ENCODE results near the gene MAU2. TPM values are rescaled to one million over a fixed set of nuclear protein-coding genes. Genes with fewer than 3 reads are reported as not detected.

MAU2 gene
- total RNA-seq, 1 donor from 2014 or later: 45.4 TPM

DNA sequence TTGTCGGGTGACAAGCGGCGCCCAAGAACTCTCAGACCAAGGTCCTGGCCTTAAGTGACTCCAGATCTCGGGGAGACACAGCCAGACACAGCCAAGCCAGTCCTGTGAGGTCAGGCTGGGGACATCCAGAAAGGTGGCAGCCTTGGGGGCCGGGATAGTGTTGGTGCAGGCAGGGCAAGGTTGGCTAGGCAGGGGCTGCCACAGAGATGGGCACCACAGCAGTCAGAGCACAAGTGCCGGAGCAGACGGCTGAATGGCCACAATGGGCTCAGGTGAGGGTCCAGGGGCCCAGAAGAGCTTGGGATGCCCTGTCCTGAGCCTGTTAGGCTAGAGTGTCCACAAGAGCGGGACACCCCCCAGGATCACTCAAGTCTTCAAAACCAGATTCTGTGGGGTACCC lies 32.2 kb downstream of the MAU2 start:
- TF ChIP-seq, protein P1, sequence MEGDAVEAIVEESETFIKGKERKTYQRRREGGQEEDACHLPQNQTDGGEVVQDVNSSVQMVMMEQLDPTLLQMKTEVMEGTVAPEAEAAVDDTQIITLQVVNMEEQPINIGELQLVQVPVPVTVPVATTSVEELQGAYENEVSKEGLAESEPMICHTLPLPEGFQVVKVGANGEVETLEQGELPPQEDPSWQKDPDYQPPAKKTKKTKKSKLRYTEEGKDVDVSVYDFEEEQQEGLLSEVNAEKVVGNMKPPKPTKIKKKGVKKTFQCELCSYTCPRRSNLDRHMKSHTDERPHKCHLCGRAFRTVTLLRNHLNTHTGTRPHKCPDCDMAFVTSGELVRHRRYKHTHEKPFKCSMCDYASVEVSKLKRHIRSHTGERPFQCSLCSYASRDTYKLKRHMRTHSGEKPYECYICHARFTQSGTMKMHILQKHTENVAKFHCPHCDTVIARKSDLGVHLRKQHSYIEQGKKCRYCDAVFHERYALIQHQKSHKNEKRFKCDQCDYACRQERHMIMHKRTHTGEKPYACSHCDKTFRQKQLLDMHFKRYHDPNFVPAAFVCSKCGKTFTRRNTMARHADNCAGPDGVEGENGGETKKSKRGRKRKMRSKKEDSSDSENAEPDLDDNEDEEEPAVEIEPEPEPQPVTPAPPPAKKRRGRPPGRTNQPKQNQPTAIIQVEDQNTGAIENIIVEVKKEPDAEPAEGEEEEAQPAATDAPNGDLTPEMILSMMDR (IDR thresholded peaks at IDR 0.05): no peak
- no peaks in the 10 kb centered on the region for H3K4me1 Mint-ChIP-seq (ENCODE audit: low read depth)
- no peak overlapping the region for H3K4me3 Mint-ChIP-seq (ENCODE audit: unreplicated experiment)
- H3K27me3 Mint-ChIP-seq (ENCODE audit: low read depth): no peaks in the 10 kb centered on the region
- no peaks in the 10 kb centered on the region for H3K9me3 Mint-ChIP-seq (ENCODE audit: low read depth)
- no peak for DNase-seq (ENCODE audit: low spot score)
- peak overlapping the region; percentile 9 for H3K27ac Mint-ChIP-seq (ENCODE audit: unreplicated experiment)
- peaks cover 23% of the 10 kb centered on the region for H3K36me3 Mint-ChIP-seq (ENCODE audit: low read depth)

DNA sequence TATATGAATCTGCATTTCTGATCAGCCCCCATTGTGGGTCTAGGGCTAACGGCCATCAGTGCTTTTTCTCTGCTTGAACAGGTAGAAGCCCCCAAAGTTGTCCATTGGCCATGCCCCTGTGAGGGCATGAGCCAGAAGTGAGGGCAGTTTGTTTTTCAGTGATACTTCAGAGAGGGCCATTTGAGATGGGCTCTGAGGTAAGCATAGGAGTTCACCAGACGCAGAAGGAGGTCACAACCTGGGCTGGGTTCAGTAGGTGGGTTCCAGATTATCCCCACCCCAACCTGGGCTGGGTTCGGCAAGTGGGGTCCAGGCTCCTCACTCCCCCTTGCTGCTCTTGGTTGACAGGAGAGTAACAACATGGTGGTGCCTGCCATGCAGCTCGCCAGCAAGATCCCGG lies 33.4 kb downstream of the MAU2 start:
- Mint-ChIP-seq H3K27ac (ENCODE audit: unreplicated experiment) (no peak overlapping the region), H3K4me1 (ENCODE audit: low read depth) (no peaks in the 10 kb centered on the region), H3K27me3 (ENCODE audit: low read depth) (no peaks in the 10 kb centered on the region), H3K4me3 (ENCODE audit: unreplicated experiment) (no peak overlapping the region), H3K9me3 (ENCODE audit: low read depth) (no peaks in the 10 kb centered on the region), H3K36me3 (ENCODE audit: low read depth) (peaks cover 20% of the 10 kb centered on the region)
- no peak for DNase-seq (ENCODE audit: low spot score)
- TF ChIP-seq, protein P1 (IDR thresholded peaks at IDR 0.05): no peak

DNA sequence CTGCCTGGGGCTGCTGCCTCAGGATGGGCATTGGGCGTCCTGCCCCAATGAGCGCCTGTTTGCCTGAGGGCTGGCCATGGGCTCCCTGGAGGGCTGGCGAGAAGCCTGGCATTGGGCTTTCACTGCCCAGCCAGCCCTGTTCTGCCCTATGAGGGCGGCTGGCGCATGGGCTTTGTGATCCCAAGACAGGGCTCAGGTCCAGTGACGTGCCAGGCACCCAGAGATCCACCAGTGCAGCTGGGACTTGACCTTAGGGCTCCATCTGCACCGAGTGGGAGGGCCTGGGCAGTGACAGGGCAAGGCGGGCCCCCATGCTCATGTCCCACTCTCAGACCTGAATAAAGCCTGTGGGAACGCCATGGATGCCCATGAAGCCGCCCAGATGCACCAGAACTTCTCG lies 34.3 kb downstream of the MAU2 start:
- H3K36me3 Mint-ChIP-seq (ENCODE audit: low read depth): peaks cover 16% of the 10 kb centered on the region
- no peaks in the 10 kb centered on the region for H3K4me1 Mint-ChIP-seq (ENCODE audit: low read depth)
- H3K4me3 Mint-ChIP-seq (ENCODE audit: unreplicated experiment): no peak overlapping the region
- no peaks in the 10 kb centered on the region for H3K27me3 Mint-ChIP-seq (ENCODE audit: low read depth)
- DNase-seq (ENCODE audit: low spot score): no peak
- H3K27ac Mint-ChIP-seq (ENCODE audit: unreplicated experiment): no peak overlapping the region
- no peaks in the 10 kb centered on the region for H3K9me3 Mint-ChIP-seq (ENCODE audit: low read depth)
- TF ChIP-seq, protein P1 (IDR thresholded peaks at IDR 0.05): no peak

DNA sequence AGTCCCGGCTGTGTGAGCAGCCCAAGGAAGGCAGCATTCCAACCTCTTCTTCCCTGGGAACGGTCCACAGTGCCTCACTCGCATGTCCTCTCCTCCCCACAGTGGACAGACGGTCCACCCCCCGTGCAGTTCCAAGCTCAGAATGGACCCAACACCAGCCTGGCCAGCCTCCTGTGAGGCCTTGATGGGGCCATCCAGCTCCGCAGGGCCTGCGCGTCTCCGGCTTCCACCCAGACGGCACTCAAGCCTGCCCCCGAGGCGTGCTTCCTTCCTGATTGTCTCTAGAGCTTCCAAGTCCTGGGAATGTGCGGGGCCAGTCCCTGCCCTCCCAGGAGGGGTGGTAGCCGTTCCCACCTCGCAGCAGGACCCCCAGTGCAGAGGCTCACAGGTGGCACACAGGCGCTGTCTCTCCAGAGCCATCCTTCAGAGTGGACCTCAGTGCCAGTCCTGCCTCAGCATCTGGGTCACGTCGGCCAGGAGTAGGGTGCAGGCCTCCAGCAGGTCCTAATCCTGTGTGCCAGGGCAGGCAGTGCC lies 35.0 kb downstream of the MAU2 start:
- DNase-seq (ENCODE audit: low spot score): no peak
- TF ChIP-seq, protein P1 (IDR thresholded peaks at IDR 0.05): no peak
- Mint-ChIP-seq H3K36me3 (ENCODE audit: low read depth) (peaks cover 16% of the 10 kb centered on the region), H3K4me3 (ENCODE audit: unreplicated experiment) (no peak overlapping the region), H3K9me3 (ENCODE audit: low read depth) (no peaks in the 10 kb centered on the region), H3K27ac (ENCODE audit: unreplicated experiment) (no peak overlapping the region), H3K27me3 (ENCODE audit: low read depth) (no peaks in the 10 kb centered on the region), H3K4me1 (ENCODE audit: low read depth) (no peaks in the 10 kb centered on the region)

DNA sequence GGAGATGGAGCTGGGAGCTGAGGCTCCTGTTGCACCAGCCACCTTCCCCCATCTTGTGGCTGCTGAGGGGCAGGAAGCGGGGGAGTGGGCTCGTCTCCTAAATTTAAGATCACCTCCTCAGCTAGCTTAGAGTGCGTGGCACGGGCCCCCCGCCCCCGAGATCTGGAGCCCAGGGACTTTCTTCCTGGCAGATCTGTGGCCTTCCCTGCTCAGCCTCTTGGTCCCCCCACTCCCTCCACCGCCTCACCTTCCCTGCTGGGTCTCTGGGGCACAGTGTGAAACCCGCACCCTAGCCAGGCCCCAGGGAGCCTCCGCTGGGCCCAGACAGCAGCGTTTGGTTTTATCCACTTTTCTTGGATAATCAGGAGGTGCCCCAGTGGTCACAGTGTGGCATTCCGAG lies 35.9 kb downstream of the MAU2 start:
- Mint-ChIP-seq H3K36me3 (ENCODE audit: low read depth) (peaks cover 16% of the 10 kb centered on the region), H3K4me1 (ENCODE audit: low read depth) (peaks cover 5% of the 10 kb centered on the region), H3K4me3 (ENCODE audit: unreplicated experiment) (no peak overlapping the region), H3K9me3 (ENCODE audit: low read depth) (no peaks in the 10 kb centered on the region), H3K27ac (ENCODE audit: unreplicated experiment) (no peak overlapping the region), H3K27me3 (ENCODE audit: low read depth) (no peaks in the 10 kb centered on the region)
- TF ChIP-seq, protein P1 (IDR thresholded peaks at IDR 0.05): no peak
- no peak for DNase-seq (ENCODE audit: low spot score)
